Spleen (tissue), 7 donors: ENCODE measurements around the gene MPO.

ENCODE experiments used
- CTCF ChIP-seq, 11 experiments: fragments of 200-600 bp in 7 of 11; fragments of 450-650 bp in 4 of 11; sonication (generic) in 4 of 11; IDR thresholded peaks in 8 of 11; conservative IDR thresholded peaks in 3 of 11; 1 replicate in 7 of 11; 2 replicates in 4 of 11; pipeline versions ENCODE4 v1.4.0 to v1.8.0; 2016 to 2021; ENCODE audit warnings: antibody characterized with exemption in 11 of 11, inconsistent platforms in 4 of 11, mild to moderate bottlenecking in 1 of 11
- POLR2A ChIP-seq, 3 donors: fragments of 450-650 bp; IDR thresholded peaks; one replicate each; pipeline ENCODE4 v1.5.1; 2017; ENCODE audit warnings: antibody characterized with exemption in 3 of 3, mild to moderate bottlenecking in 1 of 3
- POLR2AphosphoS5 ChIP-seq, 3 donors: sonication (generic); formaldehyde crosslinking; IDR thresholded peaks; one replicate each; pipeline ENCODE4 v1.5.1; 2017; ENCODE audit warnings: antibody characterized with exemption in 3 of 3
- donor health status: DM: no; HTN: no; CAD: no; lungs with moderate emphysema.
- donor health status: DM: no; HTN: no; CAD: no.
- donor health status: DM: no; HTN: no; CAD: no.

DNA sequence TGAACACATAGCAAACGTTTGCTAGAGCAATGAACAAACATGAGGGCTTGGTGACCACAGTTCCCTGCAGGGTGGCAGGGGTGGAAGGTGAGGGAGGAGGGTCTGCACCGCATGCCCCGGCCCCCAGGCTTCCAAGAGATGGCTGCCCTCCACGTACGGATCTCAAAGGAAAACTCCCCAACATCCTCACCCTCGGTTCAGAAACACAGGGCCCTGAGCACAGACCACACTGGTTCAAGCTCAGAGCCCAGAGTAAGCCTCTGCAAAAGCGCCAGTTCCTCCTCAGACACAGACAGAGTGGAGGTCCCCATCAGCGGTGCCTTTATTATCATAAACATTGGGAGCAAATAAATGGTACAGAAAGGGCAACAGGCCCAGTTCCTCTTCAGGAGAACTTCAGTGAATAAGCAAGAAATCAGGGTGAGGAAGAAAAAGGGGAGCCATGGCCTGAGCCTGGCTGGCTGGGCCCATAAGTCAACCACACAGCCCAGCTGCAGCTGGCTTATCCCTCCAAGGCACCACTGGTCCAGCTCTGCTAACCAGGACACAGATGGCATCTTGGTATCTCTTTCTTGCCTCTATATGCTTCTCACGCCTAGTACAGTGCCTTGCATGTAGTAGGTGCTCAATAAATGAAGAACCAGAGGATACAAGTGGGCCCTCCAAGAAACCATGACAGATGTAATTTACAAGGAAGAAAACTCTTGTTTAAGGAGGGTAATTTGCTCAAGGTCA, 11.0 kb downstream of the MPO start:
- TF ChIP-seq CTCF (IDR thresholded peaks at IDR 0.05 in 8 of 11, conservative IDR thresholded peaks at IDR 0.05 in 3 of 11) (no peak), POLR2A (IDR thresholded peaks at IDR 0.05) (no peak), POLR2AphosphoS5 (IDR thresholded peaks at IDR 0.05) (no peak)
